Adipocyte (in vitro differentiated cells): ENCODE data around the gene CHMP2B.
"Not testable (repeated sequence)": the region's sequence is repeated elsewhere in the genome, so short reads cannot be mapped to it uniquely, and the experiment has no call there.

Source experiments
- DNase-seq: peaks from one replicate; pipeline ENCODE4 v3.0.0-alpha.2; 2015; ENCODE audit warnings: low read depth
- H3K27me3 ChIP-seq: replicated peaks from 2 replicates; pipeline ENCODE4 v1.7.0; 2013; ENCODE audit warnings: mild to moderate bottlenecking, low read length, moderate library complexity; ENCODE audit not compliant: control insufficient read depth, insufficient read depth
- H3K36me3 ChIP-seq: 2 replicates; pipeline ENCODE4 v1.7.0; 2013; ENCODE audit warnings: low read length, mild to moderate bottlenecking, moderate library complexity; ENCODE audit not compliant: control insufficient read depth, insufficient read depth, severe bottlenecking
- H3K4me1 ChIP-seq: 2 replicates; pipeline ENCODE4 v1.7.0; 2013; ENCODE audit warnings: mild to moderate bottlenecking, low read length, moderate library complexity; ENCODE audit not compliant: control insufficient read depth, insufficient read depth
- H3K4me3 ChIP-seq: 2 replicates; pipeline ENCODE4 v1.7.0; 2013; ENCODE audit warnings: mild to moderate bottlenecking, low read length, moderate library complexity
- H3K9ac ChIP-seq: 2 replicates; pipeline ENCODE4 v1.7.0; 2013; ENCODE audit warnings: mild to moderate bottlenecking, low read length, moderate library complexity
- H3K9me3 ChIP-seq: 2 replicates; pipeline ENCODE4 v1.7.0; 2013; ENCODE audit warnings: mild to moderate bottlenecking, low read length, moderate library complexity; ENCODE audit not compliant: control insufficient read depth

CHMP2B gene

GRCh38 chr3:87229113-87229512 lies 2.0 kb downstream of the CHMP2B start:
- no peak overlapping the region for H3K9ac ChIP-seq
- peak overlapping the region; percentile 99 for H3K4me3 ChIP-seq
- H3K9me3 ChIP-seq: no peaks in the 10 kb centered on the region

DNA sequence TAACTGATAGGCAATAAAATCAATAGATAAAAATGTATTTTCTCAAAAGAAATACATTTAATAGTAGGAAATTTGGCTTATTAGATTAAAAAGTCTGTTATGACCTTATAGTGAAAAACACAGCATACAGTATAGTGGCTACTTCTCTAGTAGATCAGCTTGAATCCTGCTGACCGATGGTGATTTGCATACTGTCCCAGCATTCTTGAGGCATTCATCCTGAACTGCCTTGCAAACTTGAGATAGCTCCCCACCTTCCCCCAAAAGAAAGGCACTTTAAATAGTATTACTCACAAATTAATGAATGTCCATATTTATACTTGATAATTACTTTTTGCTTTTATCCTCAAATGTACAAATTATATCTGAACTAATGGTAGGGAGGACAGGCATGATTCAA lies 6.7 kb downstream of the CHMP2B start:
- Histone ChIP-seq H3K36me3 (peaks cover 7% of the 10 kb centered on the region), H3K27me3 (no peaks in the 10 kb centered on the region)

More at GRCh38 chr3:87229113-87229512, 2.0 kb downstream of the CHMP2B start:
- no peaks in the 10 kb centered on the region for H3K36me3 ChIP-seq
- peaks cover 34% of the 10 kb centered on the region for H3K4me1 ChIP-seq
- H3K27me3 ChIP-seq: no peaks in the 10 kb centered on the region
- DNase-seq: no peak

DNA sequence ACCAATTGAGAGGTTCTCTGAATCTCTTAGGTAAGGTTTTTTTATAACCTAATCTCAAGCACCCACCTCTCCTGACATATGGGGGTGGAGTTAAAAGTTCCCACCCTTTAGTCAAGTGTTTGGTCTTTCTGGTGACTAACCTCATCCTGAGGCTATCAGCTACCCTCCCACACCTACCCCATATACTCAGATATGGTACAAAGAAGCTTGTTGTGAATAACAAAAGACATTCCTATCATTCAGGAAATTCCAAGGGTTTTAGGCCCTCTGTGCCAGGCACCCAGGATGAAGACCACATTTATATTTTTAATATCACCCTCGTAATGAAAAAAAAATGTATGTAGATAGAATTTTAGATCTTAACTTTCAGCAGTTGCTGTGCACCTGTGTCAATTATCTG lies 9.0 kb downstream of the CHMP2B start:
- no peaks in the 10 kb centered on the region for H3K27me3 ChIP-seq
- H3K4me1 ChIP-seq: peaks cover 6% of the 10 kb centered on the region
- H3K36me3 ChIP-seq: peaks cover 15% of the 10 kb centered on the region
- no peaks in the 10 kb centered on the region for H3K9me3 ChIP-seq
- no peak overlapping the region for H3K9ac ChIP-seq
- no peak overlapping the region for H3K4me3 ChIP-seq
- no peak for DNase-seq

More for the DNA sequence above, 6.7 kb downstream of the CHMP2B start:
- DNase-seq: no peak
- H3K9me3 ChIP-seq: no peaks in the 10 kb centered on the region
- peaks cover 14% of the 10 kb centered on the region for H3K4me1 ChIP-seq
- H3K4me3 ChIP-seq: no peak overlapping the region
- no peak overlapping the region for H3K9ac ChIP-seq

DNA sequence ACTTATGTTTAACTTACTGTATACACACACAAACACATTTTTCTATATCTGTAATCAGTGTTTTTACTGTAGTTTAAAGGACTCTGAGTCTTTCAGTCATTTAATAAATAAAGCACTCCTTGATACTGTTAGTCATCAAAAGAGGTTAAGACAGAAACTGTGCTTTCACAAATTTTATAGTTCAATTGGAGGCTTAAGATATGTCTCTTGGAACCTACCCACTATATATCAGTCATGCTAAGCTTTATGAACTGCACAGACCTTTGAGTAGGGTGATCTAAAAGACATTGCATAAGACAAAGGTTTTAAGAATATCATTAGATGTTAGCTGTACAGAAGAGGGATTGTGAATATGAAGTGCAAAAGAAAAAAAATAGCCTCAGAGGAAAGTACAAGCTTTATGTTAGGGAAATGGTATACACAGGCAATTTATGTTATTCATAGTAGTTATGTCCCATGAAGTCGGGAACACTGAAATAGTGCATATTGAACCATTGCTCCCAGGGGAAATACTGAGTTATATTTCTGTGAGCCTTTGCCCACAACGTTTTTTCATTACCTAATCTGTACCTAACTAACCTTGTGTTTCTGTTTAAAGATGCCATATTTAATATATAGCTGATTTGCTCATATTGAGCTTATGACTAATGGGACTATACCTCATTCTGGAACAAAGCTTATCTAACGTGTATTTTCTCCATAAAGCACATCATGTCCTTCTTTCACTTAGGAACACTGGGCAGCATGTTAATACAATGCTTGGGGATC lies 19.7 kb downstream of the CHMP2B start:
- H3K9ac ChIP-seq: no peak overlapping the region
- no peak overlapping the region for H3K4me3 ChIP-seq
- DNase-seq: no peak

DNA sequence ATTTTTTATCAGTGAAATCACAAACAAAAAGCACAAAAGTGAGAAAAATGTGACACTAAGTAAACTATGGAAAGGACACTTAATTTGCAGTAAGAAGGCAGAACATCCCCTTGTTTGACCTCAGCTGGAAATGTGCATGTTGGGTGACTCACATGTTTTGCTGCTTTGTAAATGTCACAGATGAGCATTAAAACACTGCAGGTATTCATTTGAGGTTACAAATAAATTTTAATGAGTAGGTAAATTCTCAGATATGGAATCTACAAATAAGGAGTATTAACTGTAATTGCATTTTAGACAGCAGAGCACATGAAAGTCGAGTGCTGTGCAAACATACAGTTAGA lies 20.3 kb downstream of the CHMP2B start:
- no peaks in the 10 kb centered on the region for H3K27me3 ChIP-seq
- peaks cover 31% of the 10 kb centered on the region for H3K36me3 ChIP-seq
- peaks cover 22% of the 10 kb centered on the region for H3K4me1 ChIP-seq
- no peak overlapping the region for H3K4me3 ChIP-seq
- no peak overlapping the region for H3K9ac ChIP-seq
- H3K9me3 ChIP-seq: no peaks in the 10 kb centered on the region
- no peak for DNase-seq

More for the DNA sequence above, 19.7 kb downstream of the CHMP2B start:
- H3K27me3 ChIP-seq: no peaks in the 10 kb centered on the region
- peaks cover 30% of the 10 kb centered on the region for H3K36me3 ChIP-seq
- peaks cover 18% of the 10 kb centered on the region for H3K4me1 ChIP-seq
- no peaks in the 10 kb centered on the region for H3K9me3 ChIP-seq

GRCh38 chr3:87248231-87248630 lies 21.1 kb downstream of the CHMP2B start:
- H3K9ac ChIP-seq, H3K4me3 ChIP-seq, H3K27me3 ChIP-seq, DNase-seq, H3K9me3 ChIP-seq: not testable (repeated sequence)
- Histone ChIP-seq H3K4me1 (peaks cover 24% of the 10 kb centered on the region), H3K36me3 (peaks cover 33% of the 10 kb centered on the region)

DNA sequence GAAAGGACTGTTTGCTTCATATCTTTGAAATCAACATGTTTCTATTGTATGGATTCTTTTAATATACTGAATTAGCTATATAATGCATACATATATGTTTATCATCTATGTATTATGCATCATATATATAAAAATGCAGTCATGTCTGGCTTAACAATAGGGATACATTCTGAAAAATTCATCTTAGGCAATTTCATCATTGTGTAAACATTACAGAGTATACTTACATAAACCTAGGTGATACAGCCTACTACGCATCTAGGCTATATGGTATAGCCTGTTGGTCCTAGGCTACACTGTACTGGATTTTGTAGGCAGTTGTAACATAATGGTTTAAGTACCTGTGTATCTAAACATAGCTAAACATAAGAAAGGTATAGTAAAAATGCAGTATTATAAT lies 21.7 kb downstream of the CHMP2B start:
- Histone ChIP-seq H3K36me3 (peaks cover 39% of the 10 kb centered on the region), H3K4me3 (no peak overlapping the region), H3K4me1 (peaks cover 27% of the 10 kb centered on the region), H3K9ac (no peak overlapping the region), H3K9me3 (no peaks in the 10 kb centered on the region), H3K27me3 (no peaks in the 10 kb centered on the region)
- no peak for DNase-seq

DNA sequence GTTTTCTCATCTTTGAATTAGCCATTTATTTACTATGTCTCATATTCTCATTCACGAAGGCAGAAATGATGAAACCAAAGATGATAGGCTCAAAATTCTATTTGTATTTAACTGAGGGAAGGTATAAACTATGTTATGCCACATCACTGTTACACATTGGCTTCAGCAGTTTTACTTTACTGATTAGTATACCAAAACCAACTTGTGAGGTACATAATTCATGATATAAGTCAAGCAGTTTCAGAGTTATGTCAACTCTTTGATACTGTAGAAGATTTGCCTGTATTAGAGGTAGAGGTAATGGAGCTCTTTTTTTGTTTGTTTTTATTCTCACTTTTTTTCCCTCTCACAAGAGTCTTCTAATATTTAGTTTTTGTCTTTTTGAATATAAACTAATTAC lies 22.9 kb downstream of the CHMP2B start:
- Histone ChIP-seq H3K9me3 (no peaks in the 10 kb centered on the region), H3K9ac (no peak overlapping the region), H3K36me3 (peaks cover 45% of the 10 kb centered on the region), H3K4me3 (no peak overlapping the region), H3K4me1 (peaks cover 32% of the 10 kb centered on the region), H3K27me3 (no peaks in the 10 kb centered on the region)
- DNase-seq: no peak

- Histone ChIP-seq H3K9me3 (no peaks in the 10 kb centered on the region), H3K27me3 (no peaks in the 10 kb centered on the region), H3K36me3 (no peaks in the 10 kb centered on the region), H3K4me3 (peak overlapping the region; percentile 49), H3K9ac (peak overlapping the region; percentile 57), H3K4me1 (peaks cover 5% of the 10 kb centered on the region)
- peak; percentile 86 for DNase-seq
These were observed 33.2 kb downstream of the CHMP2B start for GRCh38 chr3:87260270-87260669.

DNA sequence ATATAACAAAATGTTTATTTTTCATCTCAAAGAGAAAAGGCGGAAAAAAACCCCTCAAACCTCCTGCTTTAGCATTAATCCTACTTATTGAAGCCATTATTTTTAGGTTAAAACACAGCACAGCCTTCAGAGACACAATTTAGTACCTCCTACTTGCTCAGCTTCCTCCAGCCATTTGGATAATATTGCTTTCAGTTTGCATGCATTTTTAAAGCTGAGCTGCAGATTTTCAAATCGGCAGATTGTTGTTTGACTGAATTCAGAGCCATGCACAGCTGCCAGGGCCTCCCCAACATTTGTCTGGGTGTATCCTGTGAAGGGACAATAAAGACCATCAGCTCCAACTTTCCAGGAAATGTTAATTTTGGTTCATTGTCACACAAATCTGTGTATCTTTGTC lies 34.8 kb downstream of the CHMP2B start:
- no peak overlapping the region for H3K9ac ChIP-seq
- no peak for DNase-seq
- no peaks in the 10 kb centered on the region for H3K9me3 ChIP-seq
- H3K27me3 ChIP-seq: no peaks in the 10 kb centered on the region
- H3K36me3 ChIP-seq: no peaks in the 10 kb centered on the region
- no peak overlapping the region for H3K4me3 ChIP-seq
- peaks cover 5% of the 10 kb centered on the region for H3K4me1 ChIP-seq

- no peaks in the 10 kb centered on the region for H3K27me3 ChIP-seq
- no peaks in the 10 kb centered on the region for H3K36me3 ChIP-seq
- H3K4me1 ChIP-seq: peaks cover 5% of the 10 kb centered on the region
- no peak for DNase-seq
- no peaks in the 10 kb centered on the region for H3K9me3 ChIP-seq
- H3K9ac ChIP-seq: no peak overlapping the region
- no peak overlapping the region for H3K4me3 ChIP-seq
These were observed 41.0 kb downstream of the CHMP2B start for GRCh38 chr3:87267953-87268645.
